ENCODE data around the gene LAMTOR5.

DNA sequence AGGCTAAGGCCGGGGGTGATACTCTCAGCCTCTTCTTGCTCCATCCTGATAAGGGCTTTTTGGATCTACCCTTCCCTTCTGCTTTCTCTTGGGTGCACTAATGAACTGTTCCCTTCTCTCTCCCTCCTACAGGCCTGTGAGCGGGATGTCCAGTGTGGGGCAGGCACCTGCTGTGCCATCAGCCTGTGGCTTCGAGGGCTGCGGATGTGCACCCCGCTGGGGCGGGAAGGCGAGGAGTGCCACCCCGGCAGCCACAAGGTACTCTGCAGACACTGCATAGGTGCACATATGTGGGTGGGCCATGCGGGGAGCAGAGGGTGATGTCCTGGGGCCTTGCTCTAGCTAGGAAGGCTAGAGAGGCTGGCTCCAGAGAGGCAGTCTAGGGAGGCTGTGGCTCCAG lies 46.3 kb upstream of the LAMTOR5 start:
- TF ChIP-seq CTCF (IDR thresholded peaks at IDR 0.05 in 8 of 11, conservative IDR thresholded peaks at IDR 0.05 in 3 of 11) (no peak), POLR2A (IDR thresholded peaks at IDR 0.05) (no peak)
